Ovary (tissue), 3 donors: Measurements from ENCODE around the gene TOP2A.

Experiments used
- CTCF ChIP-seq, 3 donors: fragments of 450-650 bp in 2 of 3; fragments of 200-600 bp in 1 of 3; IDR thresholded peaks; one replicate each; pipeline versions ENCODE4 v1.5.1 to v1.8.0; 2016 to 2022; ENCODE audit warnings: antibody characterized with exemption in 3 of 3, mild to moderate bottlenecking in 1 of 3
- EP300 ChIP-seq: sonication (generic); formaldehyde crosslinking; IDR thresholded peaks from one replicate; pipeline ENCODE4 v1.6.1; 2017; ENCODE audit warnings: antibody characterized with exemption
- donor health status: DM: no; HTN: no; CAD: no.

DNA sequence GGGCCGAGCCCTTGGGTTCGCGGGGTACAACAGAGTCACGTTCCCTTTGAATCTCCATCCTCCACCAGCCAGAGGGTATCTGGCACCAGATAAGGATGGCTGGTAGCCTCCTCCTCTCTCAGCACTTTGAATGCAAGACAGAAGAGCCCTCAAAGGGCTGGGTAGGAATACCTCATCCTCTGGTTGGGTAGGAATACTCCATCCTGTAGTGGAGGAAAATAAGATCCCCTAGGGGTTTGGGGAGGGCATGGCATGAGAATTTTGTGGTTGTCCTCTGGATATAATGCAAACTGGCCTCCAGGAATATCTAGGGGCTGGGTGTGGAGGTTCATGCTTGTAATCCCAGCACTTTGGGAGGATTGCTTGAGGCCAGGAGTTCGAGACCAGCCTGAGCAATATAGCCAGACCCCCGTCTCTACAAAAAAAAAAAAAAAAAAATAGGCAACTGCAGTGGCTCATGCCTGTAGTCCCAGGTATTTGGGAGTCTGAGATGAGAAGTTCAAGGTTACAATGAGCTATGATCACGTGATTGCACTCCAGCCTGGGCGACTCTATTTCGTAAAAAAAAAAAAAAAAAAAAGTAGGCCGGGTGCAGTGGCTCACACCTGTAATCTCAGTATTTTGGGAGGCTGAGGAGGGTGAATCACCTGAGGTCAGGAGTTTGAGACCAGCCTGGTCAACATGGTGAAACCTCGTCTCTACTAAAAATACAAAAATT, 28.2 kb upstream of the TOP2A start:
- TF ChIP-seq CTCF (IDR thresholded peaks at IDR 0.05) (peak in 1 of 3 donors; percentile 33), EP300 (no peak)
